Naive thymus-derived CD4-positive, alpha-beta T cell (primary cell): ENCODE data around the gene DUS1L. TPM values are rescaled to one million over a fixed set of nuclear protein-coding genes. Genes with fewer than 3 reads are reported as not detected.

ENCODE experiments used
- ATAC-seq: fragments of 150-1000 bp; cut with Tn5 transposase; 2 replicates; pipeline ENCODE4 v1.10.0; 2021; ENCODE audit warnings: mild to moderate bottlenecking, moderate library complexity
- CTCF ChIA-PET: fragments of 350-600 bp; sonication (Branson Sonifier 250); formaldehyde crosslinking; loops from one replicate; lab custom pipeline; 2021; ENCODE audit warnings: antibody characterized with exemption; lab: Charles Lee
- POLR2A ChIA-PET: fragments of 350-600 bp; sonication (Branson Sonifier 250); formaldehyde crosslinking; loops from one replicate; lab custom pipeline; 2021; ENCODE audit warnings: antibody characterized with exemption, inconsistent platforms; lab: Charles Lee
- DNase-seq, 9 donors: peaks; one replicate each; pipeline versions ENCODE4 v3.0.0 to v3.0.0-alpha.2; 2020 to 2022; ENCODE audit warnings: mixed read lengths in 1 of 9
- H3K27ac ChIP-seq: one replicate; pipeline ENCODE4 v1.7.0; 2013; ENCODE audit warnings: mild to moderate bottlenecking, low read depth, low read length, moderate library complexity
- H3K27me3 ChIP-seq, 2 donors: one replicate each; pipeline ENCODE4 v1.7.0; 2013; ENCODE audit warnings: low read length in 2 of 2, mild to moderate bottlenecking in 2 of 2, moderate library complexity in 2 of 2; ENCODE audit not compliant: control insufficient read depth in 2 of 2, insufficient read depth in 2 of 2
- H3K36me3 ChIP-seq, 3 experiments: 1 replicate in 2 of 3; 2 replicates in 1 of 3; pipeline ENCODE4 v1.7.0; 2013; ENCODE audit warnings: low read length in 3 of 3, mild to moderate bottlenecking in 3 of 3, moderate library complexity in 1 of 3; ENCODE audit not compliant: insufficient read depth in 3 of 3, control insufficient read depth in 2 of 3
- H3K4me1 ChIP-seq, 2 donors: one replicate each; pipeline ENCODE4 v1.7.0; 2013; ENCODE audit warnings: low read length in 2 of 2, mild to moderate bottlenecking in 2 of 2, moderate library complexity in 1 of 2; ENCODE audit not compliant: control insufficient read depth in 2 of 2, insufficient read depth in 2 of 2
- H3K4me3 ChIP-seq: 2 replicates; pipeline ENCODE4 v1.7.0; 2013; ENCODE audit warnings: mild to moderate bottlenecking, low read length
- H3K9me3 ChIP-seq, 3 experiments: 1 replicate in 2 of 3; 2 replicates in 1 of 3; pipeline ENCODE4 v1.7.0; 2013; ENCODE audit warnings: low read length in 3 of 3; ENCODE audit not compliant: control insufficient read depth in 2 of 3
- H3K27ac Mint-ChIP-seq, 9 donors: one replicate each; pipeline ENCODE4 v1.8.0; 2020 to 2022; ENCODE audit warnings: mixed read lengths in 9 of 9, mild to moderate bottlenecking in 8 of 9, moderate library complexity in 5 of 9, inconsistent platforms in 2 of 9
- H3K27me3 Mint-ChIP-seq, 5 donors: one replicate each; pipeline ENCODE4 v1.8.0; 2021 to 2022; ENCODE audit warnings: mixed read lengths in 5 of 5, mild to moderate bottlenecking in 1 of 5
- H3K36me3 Mint-ChIP-seq, 5 donors: one replicate each; pipeline ENCODE4 v1.8.0; 2020 to 2022; ENCODE audit warnings: mixed read lengths in 5 of 5, mild to moderate bottlenecking in 3 of 5, inconsistent platforms in 1 of 5
- H3K4me1 Mint-ChIP-seq, 7 donors: one replicate each; pipeline ENCODE4 v1.8.0; 2020 to 2022; ENCODE audit warnings: mixed read lengths in 7 of 7, mild to moderate bottlenecking in 3 of 7, inconsistent platforms in 1 of 7
- H3K4me3 Mint-ChIP-seq, 10 donors: one replicate each; pipeline ENCODE4 v1.8.0; 2020 to 2022; ENCODE audit warnings: mild to moderate bottlenecking in 10 of 10, mixed read lengths in 10 of 10, moderate library complexity in 6 of 10, inconsistent platforms in 2 of 10
- H3K9me3 Mint-ChIP-seq, 11 donors: one replicate each; pipeline ENCODE4 v1.8.0; 2020 to 2022; ENCODE audit warnings: mixed read lengths in 11 of 11, mild to moderate bottlenecking in 4 of 11, inconsistent platforms in 1 of 11, moderate library complexity in 1 of 11
- intact Hi-C, 2 donors: fragments of 100-400 bp; cut with micrococcal nuclease; formaldehyde crosslinking; loops; one replicate each; pipeline ENCODE4 v1.15.1; 2023
- polyA plus RNA-seq, 2 donors: library from polyadenylated mRNA; unstranded; fragments of 300-500 nt; fragmentation: Illumina TruSeq; gene quantifications; one replicate each; pipeline ENCODE4 v1.2.3, GENCODE V29; 2021
- total RNA-seq, 6 experiments: library from RNA in 5 of 6; stranded (reverse) in 5 of 6; gene quantifications; 1 replicate in 5 of 6; 2 replicates in 1 of 6; pipeline ENCODE4 v1.2.3 and lab custom pipeline; 2021 to 2026

Gene DUS1L
- total and polyA plus RNA-seq, 7 experiments from 2014 or later, result 52.9 to 157 (median 143) TPM

DNA sequence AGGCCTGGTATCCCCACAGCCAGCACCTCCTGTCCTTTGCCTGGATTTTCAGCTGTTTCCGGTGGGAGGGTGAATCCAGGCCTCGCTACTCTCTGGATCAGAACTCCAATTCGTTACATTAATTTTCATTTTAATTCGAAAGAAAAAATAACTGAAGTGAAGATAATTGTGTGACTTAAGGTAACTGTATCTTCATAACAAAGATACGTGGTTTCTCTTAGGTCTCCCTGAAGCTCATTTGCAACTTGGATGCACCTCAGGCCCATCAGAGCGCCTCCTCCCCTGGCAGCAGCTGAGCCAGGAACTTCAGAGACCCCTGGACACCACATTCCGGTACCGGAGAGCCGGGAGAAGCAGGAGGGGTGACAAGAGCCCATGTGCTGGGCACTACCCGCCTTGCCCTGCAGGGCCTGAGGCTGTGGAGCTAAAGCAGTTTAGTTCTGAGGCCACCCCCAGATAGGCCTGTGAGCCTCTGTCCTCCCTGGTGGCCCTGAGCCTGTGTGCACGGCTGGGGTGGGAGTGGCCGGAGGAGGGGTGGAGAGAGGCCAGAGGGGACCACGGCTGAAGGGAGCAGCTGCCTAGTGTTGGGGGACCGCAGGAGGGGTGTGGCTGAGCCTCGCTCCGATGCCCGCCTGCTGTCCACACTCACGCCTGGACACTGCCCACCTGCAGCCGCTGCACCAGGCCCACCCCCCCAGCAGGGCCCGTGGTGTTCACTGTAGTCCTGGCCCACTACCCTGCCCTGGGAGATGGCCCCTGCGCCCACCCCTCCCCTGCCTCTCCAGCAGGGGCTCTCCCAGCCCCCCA is 11.4 kb upstream of the DUS1L start:
- Histone ChIP-seq H3K4me3 (no peak overlapping the region), H3K27me3 (no peaks in the 10 kb centered on the region), H3K36me3 (peaks cover 0 to 36% (median under 1%) of the 10 kb centered on the region in 3 experiments), H3K27ac (no peak overlapping the region), H3K9me3 (no peaks in the 10 kb centered on the region), H3K4me1 (no peaks in the 10 kb centered on the region)
- POLR2A ChIA-PET, result interaction anchor here (0.7 kb wide), 1 partner anchor 409 kb away, joined by 5 read pairs; no protein-coding TSS in a partner anchor
- Mint-ChIP-seq H3K4me3 (no peak overlapping the region), H3K27ac (peak overlapping the region in 1 of 9 donors; percentile 56), H3K36me3 (peaks cover 0 to 8% (median 0%) of the 10 kb centered on the region in 5 donors), H3K27me3 (peaks cover 0 to 7% (median 0%) of the 10 kb centered on the region in 5 donors), H3K4me1 (no peaks in the 10 kb centered on the region), H3K9me3 (no peaks in the 10 kb centered on the region)
- DNase-seq, result no peak
- CTCF ChIA-PET, result interaction anchor here (0.6 to 1.0 kb wide), 2 partner anchors 39 to 366 kb away, joined by 4 to 6 read pairs; partner anchors contain the start of gene DCXR
- ATAC-seq, result no peak
- intact Hi-C loops, result no loop called here

DNA sequence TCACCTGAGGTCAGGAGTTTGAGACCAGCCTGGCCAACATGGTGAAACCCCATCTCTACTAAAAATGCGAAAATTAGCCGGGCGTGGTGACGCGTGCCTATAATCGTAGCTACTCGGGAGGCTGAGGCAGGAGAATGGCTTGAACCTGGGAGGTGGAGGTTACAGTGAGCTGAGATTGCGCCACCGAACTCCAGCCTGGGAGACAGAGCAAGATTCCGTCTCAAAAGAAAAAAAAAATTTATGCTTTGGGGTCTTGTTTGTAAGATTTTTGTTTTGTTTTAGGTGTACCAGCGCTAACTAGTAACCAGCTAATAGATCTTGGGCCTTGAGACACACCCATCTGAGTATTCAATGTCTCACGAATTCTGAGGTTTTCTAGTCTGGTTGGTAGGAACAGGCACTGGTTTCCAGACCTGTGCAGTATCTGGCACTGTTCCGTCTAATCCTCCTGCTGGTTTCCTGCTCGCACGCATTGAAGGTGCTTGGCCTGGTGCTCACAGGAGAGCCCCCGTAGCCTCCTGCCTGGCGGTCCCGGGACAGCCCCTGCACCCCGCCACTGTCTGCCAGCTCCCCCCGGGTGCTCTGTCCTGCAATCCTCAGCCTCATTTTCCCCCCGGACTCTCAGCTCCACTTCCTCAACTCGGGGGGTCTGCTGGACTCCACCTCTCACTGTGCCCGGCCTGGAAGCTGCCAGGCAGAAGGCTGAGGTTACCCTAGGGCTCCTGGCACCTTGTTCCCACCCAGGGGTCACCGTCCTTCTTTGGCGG is 10.6 kb upstream of the DUS1L start:
- ChIA-PET CTCF (interaction anchor here (0.6 to 1.0 kb wide), 2 partner anchors 39 to 365 kb away, joined by 4 to 6 read pairs; partner anchors contain the start of gene DCXR), POLR2A (interaction anchor here (0.7 kb wide), 1 partner anchor 408 kb away, joined by 5 read pairs; no protein-coding TSS in a partner anchor)
- H3K27ac Mint-ChIP-seq, result peak overlapping the region in 1 of 9 donors; percentile 56
- H3K4me1 Mint-ChIP-seq, result no peaks in the 10 kb centered on the region
- Histone ChIP-seq H3K27ac (no peak overlapping the region), H3K36me3 (peaks cover 0 to 29% (median 0%) of the 10 kb centered on the region in 3 experiments), H3K27me3 (no peaks in the 10 kb centered on the region), H3K9me3 (no peaks in the 10 kb centered on the region), H3K4me1 (no peaks in the 10 kb centered on the region), H3K4me3 (no peak overlapping the region)
- intact Hi-C loops, result no loop called here
- no peak for DNase-seq
- no peak overlapping the region for H3K4me3 Mint-ChIP-seq
- H3K27me3 Mint-ChIP-seq, result peaks cover 0 to 7% (median 0%) of the 10 kb centered on the region in 5 donors
- peaks cover 0 to 8% (median 0%) of the 10 kb centered on the region in 5 donors for H3K36me3 Mint-ChIP-seq
- no peaks in the 10 kb centered on the region for H3K9me3 Mint-ChIP-seq
- ATAC-seq, result no peak

DNA sequence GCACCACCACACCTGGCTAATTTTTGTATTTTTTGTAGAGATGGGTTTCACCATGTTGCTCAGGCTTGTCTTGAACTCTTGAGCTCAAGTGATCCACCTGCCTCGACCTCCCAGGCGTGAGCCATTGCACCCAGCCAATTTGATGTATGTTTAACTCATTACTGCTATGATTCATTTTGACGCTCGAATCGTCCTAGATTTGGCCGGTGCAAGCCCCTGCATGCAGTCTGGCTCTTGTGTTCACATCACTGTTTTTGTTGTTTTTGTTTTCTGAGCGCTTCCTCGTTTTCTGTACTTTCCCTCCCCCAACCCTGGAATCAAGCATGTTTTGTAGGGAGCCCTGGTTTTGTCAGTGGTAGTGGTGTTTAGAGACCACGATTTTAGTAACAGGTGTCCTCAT is 7.8 kb upstream of the DUS1L start:
- CTCF ChIA-PET, result no interaction called here

DNA sequence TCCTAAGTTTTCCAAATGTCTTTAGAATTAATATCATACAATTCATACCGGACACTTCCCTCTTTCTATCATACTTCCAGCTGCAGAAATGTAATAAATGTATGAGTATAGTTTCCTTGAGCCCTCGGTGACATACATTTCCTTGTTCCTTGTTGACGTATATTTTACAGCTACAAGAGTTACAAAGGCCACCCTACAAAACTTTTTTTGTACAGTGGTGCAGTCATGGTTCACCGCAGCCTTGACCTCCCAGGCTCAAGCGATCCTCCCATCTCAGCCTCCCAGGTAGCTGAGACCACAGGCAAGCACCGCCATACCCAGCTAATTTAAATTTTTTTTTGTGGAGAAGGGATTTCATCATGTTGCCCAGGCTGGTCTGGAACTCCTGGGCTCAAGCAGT is 7.2 kb upstream of the DUS1L start:
- intact Hi-C loops, result no loop called here
- H3K36me3 ChIP-seq, result no peaks in the 10 kb centered on the region
- Mint-ChIP-seq H3K4me3 (no peak overlapping the region), H3K9me3 (no peaks in the 10 kb centered on the region), H3K27ac (no peak overlapping the region), H3K27me3 (peaks cover 0 to 7% (median 0%) of the 10 kb centered on the region in 5 donors), H3K36me3 (no peaks in the 10 kb centered on the region), H3K4me1 (no peaks in the 10 kb centered on the region)
- ATAC-seq (no peak), DNase-seq (no peak)
- H3K27me3 ChIP-seq, result no peaks in the 10 kb centered on the region
- ChIA-PET CTCF (no interaction called here), POLR2A (interaction anchor here (0.7 kb wide), 1 partner anchor 21 kb away, joined by 4 read pairs; no protein-coding TSS in a partner anchor)
- no peak overlapping the region for H3K4me3 ChIP-seq
- no peaks in the 10 kb centered on the region for H3K9me3 ChIP-seq
- H3K4me1 ChIP-seq, result no peaks in the 10 kb centered on the region
- no peak overlapping the region for H3K27ac ChIP-seq

More for the DNA sequence above, 7.8 kb upstream of the DUS1L start:
- peaks cover 0 to 6% (median 0%) of the 10 kb centered on the region in 3 experiments for H3K36me3 ChIP-seq
- ATAC-seq (no peak), DNase-seq (no peak)
- no peaks in the 10 kb centered on the region for H3K27me3 ChIP-seq
- Mint-ChIP-seq H3K27me3 (peaks cover 0 to 7% (median 0%) of the 10 kb centered on the region in 5 donors), H3K9me3 (no peaks in the 10 kb centered on the region), H3K4me1 (no peaks in the 10 kb centered on the region), H3K36me3 (peaks cover 0 to 3% (median 0%) of the 10 kb centered on the region in 5 donors), H3K27ac (no peak overlapping the region), H3K4me3 (no peak overlapping the region)
- intact Hi-C loops, result no loop called here
- no peaks in the 10 kb centered on the region for H3K9me3 ChIP-seq
- H3K4me3 ChIP-seq, result no peak overlapping the region
- POLR2A ChIA-PET, result no interaction called here
- H3K4me1 ChIP-seq, result no peaks in the 10 kb centered on the region
- H3K27ac ChIP-seq, result no peak overlapping the region

DNA sequence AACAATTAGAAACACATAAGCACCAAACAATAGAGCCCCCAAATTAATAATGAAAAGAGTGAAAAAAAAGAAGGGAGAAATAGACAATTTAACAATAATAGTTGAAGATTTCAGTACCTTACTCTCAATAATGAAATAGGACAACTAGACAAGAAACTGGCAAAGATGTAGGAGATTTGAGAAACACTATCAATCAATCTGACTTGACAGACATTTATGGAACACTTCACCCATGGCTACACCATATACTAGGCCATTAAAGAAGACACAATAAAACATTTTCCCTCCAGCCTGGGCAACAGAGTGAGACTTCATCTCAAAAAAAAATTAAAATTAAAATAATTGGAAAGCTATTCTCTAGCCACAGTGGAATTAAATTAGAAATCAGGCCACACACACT is 5.0 kb upstream of the DUS1L start:
- ATAC-seq, result no peak
- POLR2A ChIA-PET, result interaction anchor here (0.7 kb wide), 1 partner anchor 27 kb away, joined by 4 read pairs; no protein-coding TSS in a partner anchor
- H3K36me3 Mint-ChIP-seq, result no peaks in the 10 kb centered on the region
- intact Hi-C loops, result no loop called here
- Histone ChIP-seq H3K27me3 (no peaks in the 10 kb centered on the region), H3K9me3 (no peaks in the 10 kb centered on the region), H3K4me1 (peaks cover 8% of the 10 kb centered on the region in 2 donors), H3K36me3 (no peaks in the 10 kb centered on the region), H3K4me3 (no peak overlapping the region), H3K27ac (no peak overlapping the region)
- peak overlapping the region in 2 of 9 donors; percentile 17 to 51 for H3K27ac Mint-ChIP-seq
- peaks cover 0 to 12% (median 5%) of the 10 kb centered on the region in 7 donors for H3K4me1 Mint-ChIP-seq
- CTCF ChIA-PET, result no interaction called here
- H3K9me3 Mint-ChIP-seq, result no peaks in the 10 kb centered on the region
- no peak for DNase-seq
- H3K27me3 Mint-ChIP-seq, result peaks cover 0 to 7% (median 0%) of the 10 kb centered on the region in 5 donors
- no peak overlapping the region for H3K4me3 Mint-ChIP-seq

DNA sequence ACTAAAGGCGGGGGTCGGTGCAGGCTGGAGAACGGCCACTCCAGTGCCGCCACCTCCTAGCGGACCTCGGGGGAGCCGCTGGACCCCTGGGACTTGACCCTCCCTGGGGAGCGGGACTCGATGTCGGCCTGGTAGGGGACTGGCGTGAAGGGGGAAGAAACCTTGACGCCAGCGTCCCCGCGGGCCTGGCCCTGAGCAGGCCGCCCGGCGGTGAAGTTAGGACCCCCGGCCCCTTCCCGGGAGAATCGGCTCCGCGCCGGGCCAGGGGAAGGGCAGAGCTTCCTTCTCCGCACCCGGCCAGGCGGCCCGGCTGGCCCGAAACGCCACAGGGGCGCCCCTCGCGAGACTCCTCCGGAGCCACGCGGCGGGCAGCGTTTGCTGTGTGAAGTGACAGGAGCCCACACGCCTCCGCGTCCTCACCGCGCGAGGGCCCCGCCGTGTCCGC is 389 bp downstream of the DUS1L start:
- ChIA-PET POLR2A (interaction anchor here (1.1 to 3.9 kb wide), 7 partner anchors 13 to 227 kb away, joined by 5 to 54 read pairs (median 5); partner anchors contain the start of genes CENPX, GPS1, LRRC45 and RFNG), CTCF (interaction anchor here (0.6 to 1.0 kb wide), 2 partner anchors 28 to 479 kb away, joined by 3 read pairs; partner anchors contain the start of gene DCXR)
- peaks cover 8 to 27% of the 10 kb centered on the region in 2 donors for H3K4me1 ChIP-seq
- peak overlapping the region; percentile 62 for H3K4me3 ChIP-seq
- peak overlapping the region in 9 of 10 donors; percentile 25 to 81 (median 71) for H3K4me3 Mint-ChIP-seq
- no peaks in the 10 kb centered on the region for H3K27me3 Mint-ChIP-seq
- no peaks in the 10 kb centered on the region for H3K27me3 ChIP-seq
- H3K27ac ChIP-seq, result peak overlapping the region; percentile 86
- H3K36me3 ChIP-seq, result peaks cover 0 to 36% (median 4%) of the 10 kb centered on the region in 3 experiments
- H3K36me3 Mint-ChIP-seq, result peaks cover 0 to 1% (median 0%) of the 10 kb centered on the region in 5 donors
- H3K4me1 Mint-ChIP-seq, result peaks cover 0 to 18% (median 10%) of the 10 kb centered on the region in 7 donors
- intact Hi-C loops, result loop anchor here (1.0 kb wide), 6 partner anchors 14 to 61 kb away; partner anchors contain the start of genes DCXR (in 1 of the 2), FASN (in 1 of the 2), GPS1 (in 1 of the 2) and LRRC45 (in 1 of the 2)
- H3K9me3 ChIP-seq, result no peaks in the 10 kb centered on the region
- DNase-seq, result peak in 1 of 9 donors; percentile 9
- peak overlapping the region in 5 of 9 donors; percentile 41 to 82 (median 60) for H3K27ac Mint-ChIP-seq
- no peaks in the 10 kb centered on the region for H3K9me3 Mint-ChIP-seq
- peak; percentile 65 for ATAC-seq
